Gastroesophageal sphincter (tissue), 4 donors: Measurements from ENCODE around the gene MMEL1. TPM values are rescaled to one million over a fixed set of nuclear protein-coding genes. Genes with fewer than 3 reads are reported as not detected.

Experiments
- ATAC-seq: fragments of 150-250 bp; one replicate; pipeline ENCODE4 v1.9.1; 2016; ENCODE audit warnings: mild to moderate bottlenecking, moderate library complexity
- H3K27ac ChIP-seq, 4 donors: fragments of 200-600 bp; sonication (generic) in 3 of 4; 1 replicate in 3 of 4; 2 replicates in 1 of 4; pipeline ENCODE4 v1.5.1; 2016 to 2019
- H3K27me3 ChIP-seq: fragments of 200-600 bp; sonication (generic); one replicate; pipeline ENCODE4 v1.5.1; 2019
- H3K36me3 ChIP-seq, 2 donors: fragments of 200-600 bp; sonication (generic); one replicate each; pipeline ENCODE4 v1.5.1; 2019; ENCODE audit warnings: control low read depth in 1 of 2
- H3K4me1 ChIP-seq, 3 donors: fragments of 200-600 bp; sonication (generic); 1 replicate in 2 of 3; 2 replicates in 1 of 3; pipeline ENCODE4 v1.5.1; 2016 to 2019; ENCODE audit warnings: control low read depth in 2 of 3
- H3K4me3 ChIP-seq, 2 donors: fragments of 200-600 bp; sonication (generic); one replicate each; pipeline ENCODE4 v1.5.1; 2019; ENCODE audit warnings: mild to moderate bottlenecking in 1 of 2, moderate library complexity in 1 of 2
- H3K9me3 ChIP-seq, 3 donors: fragments of 200-600 bp; sonication (generic); one replicate each; pipeline ENCODE4 v1.5.1; 2017 to 2019; ENCODE audit warnings: control low read depth in 2 of 3
- EP300 ChIP-seq: sonication (generic); formaldehyde crosslinking; IDR thresholded peaks from one replicate; pipeline ENCODE4 v1.6.1; 2017; ENCODE audit warnings: antibody characterized with exemption, mild to moderate bottlenecking
- POLR2A ChIP-seq, 2 donors: fragments of 450-650 bp; IDR thresholded peaks; one replicate each; pipeline ENCODE4 v1.6.1; 2017; ENCODE audit warnings: antibody characterized with exemption in 2 of 2, mild to moderate bottlenecking in 2 of 2, moderate library complexity in 1 of 2
- POLR2AphosphoS5 ChIP-seq: sonication (generic); formaldehyde crosslinking; IDR thresholded peaks from one replicate; pipeline ENCODE4 v1.6.1; 2017; ENCODE audit warnings: antibody characterized with exemption
- WGBS, 2 donors: methylation state at CpG; one replicate each; pipeline ENCODE4 v1.1.5; 2018; ENCODE audit warnings: low coverage in 1 of 2; 5-methylcytosine and 5-hydroxymethylcytosine counted together
- total RNA-seq, 4 donors: library from RNA; depleted of rRNA; stranded (reverse); fragments of >200 nt; gene quantifications; one replicate each; pipeline ENCODE4 v1.1.0, GENCODE V29; 2016
- TF ChIP-seq, protein P1 (sequence below), 4 experiments: fragments of 200-600 bp in 2 of 4; fragments of 450-650 bp in 2 of 4; sonication (generic) in 1 of 4; IDR thresholded peaks; one replicate each; pipeline ENCODE4 v1.5.1; 2017 to 2019; ENCODE audit warnings: antibody characterized with exemption in 4 of 4, mild to moderate bottlenecking in 2 of 4, moderate library complexity in 2 of 4

Gene MMEL1
- total RNA-seq, 4 donors from 2014 or later, result 1.4 to 3.9 (median 2.1) TPM; not detected in 1

DNA sequence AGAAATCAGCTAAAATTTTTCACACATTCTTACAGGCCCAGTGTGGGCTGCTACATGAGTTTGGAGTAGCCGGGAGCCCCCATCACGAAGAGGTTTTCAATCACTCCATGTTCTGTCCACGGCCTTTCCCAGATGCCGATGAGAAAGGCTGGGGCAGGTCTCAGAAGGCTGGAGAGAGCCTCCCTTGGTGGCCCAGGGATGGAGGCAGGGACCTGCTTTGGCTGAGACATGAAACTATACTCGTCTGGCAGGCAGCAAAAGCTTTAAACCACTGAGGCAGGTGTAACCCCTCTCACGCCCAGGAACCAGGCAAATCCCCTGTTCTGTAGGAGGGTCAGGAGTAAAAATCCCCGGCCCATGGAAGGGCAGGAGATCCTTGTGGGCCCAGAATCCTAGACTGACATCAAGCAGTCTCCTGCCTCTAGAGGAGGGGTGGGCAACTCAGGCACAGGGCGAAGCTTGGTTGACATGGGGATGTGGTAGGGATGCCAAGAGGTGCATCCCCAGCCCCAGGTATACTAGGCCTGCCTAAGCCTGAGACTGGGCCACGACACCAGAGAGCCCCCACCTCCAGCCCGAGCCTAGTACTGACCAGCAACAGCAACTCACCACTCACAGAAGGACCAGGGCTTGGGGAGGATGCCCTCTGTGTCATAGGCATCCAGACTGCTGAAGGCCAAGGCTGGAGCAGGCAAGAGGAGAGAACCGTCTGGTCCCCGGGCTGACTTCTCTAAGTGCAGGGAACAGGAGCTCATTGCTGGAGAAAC is 9.1 kb downstream of the MMEL1 start:
- no peaks in the 10 kb centered on the region for H3K9me3 ChIP-seq
- no peak for ATAC-seq
- peaks cover 75% of the 10 kb centered on the region for H3K27me3 ChIP-seq
- no peak overlapping the region for H3K4me3 ChIP-seq
- no peaks in the 10 kb centered on the region for H3K36me3 ChIP-seq
- 80% methylated on average over 1 of the region's 12 CpGs; no CpG with 5 or more reads in 1 of the 2 donors for WGBS, 2 donors
- TF ChIP-seq EP300 (no peak), POLR2A (IDR thresholded peaks at IDR 0.05) (no peak), POLR2AphosphoS5 (no peak)
- TF ChIP-seq, protein P1, sequence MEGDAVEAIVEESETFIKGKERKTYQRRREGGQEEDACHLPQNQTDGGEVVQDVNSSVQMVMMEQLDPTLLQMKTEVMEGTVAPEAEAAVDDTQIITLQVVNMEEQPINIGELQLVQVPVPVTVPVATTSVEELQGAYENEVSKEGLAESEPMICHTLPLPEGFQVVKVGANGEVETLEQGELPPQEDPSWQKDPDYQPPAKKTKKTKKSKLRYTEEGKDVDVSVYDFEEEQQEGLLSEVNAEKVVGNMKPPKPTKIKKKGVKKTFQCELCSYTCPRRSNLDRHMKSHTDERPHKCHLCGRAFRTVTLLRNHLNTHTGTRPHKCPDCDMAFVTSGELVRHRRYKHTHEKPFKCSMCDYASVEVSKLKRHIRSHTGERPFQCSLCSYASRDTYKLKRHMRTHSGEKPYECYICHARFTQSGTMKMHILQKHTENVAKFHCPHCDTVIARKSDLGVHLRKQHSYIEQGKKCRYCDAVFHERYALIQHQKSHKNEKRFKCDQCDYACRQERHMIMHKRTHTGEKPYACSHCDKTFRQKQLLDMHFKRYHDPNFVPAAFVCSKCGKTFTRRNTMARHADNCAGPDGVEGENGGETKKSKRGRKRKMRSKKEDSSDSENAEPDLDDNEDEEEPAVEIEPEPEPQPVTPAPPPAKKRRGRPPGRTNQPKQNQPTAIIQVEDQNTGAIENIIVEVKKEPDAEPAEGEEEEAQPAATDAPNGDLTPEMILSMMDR (IDR thresholded peaks at IDR 0.05), result no peak
- H3K4me1 ChIP-seq, result peaks cover 0 to 10% (median under 1%) of the 10 kb centered on the region in 3 donors
- H3K27ac ChIP-seq, result no peak overlapping the region

DNA sequence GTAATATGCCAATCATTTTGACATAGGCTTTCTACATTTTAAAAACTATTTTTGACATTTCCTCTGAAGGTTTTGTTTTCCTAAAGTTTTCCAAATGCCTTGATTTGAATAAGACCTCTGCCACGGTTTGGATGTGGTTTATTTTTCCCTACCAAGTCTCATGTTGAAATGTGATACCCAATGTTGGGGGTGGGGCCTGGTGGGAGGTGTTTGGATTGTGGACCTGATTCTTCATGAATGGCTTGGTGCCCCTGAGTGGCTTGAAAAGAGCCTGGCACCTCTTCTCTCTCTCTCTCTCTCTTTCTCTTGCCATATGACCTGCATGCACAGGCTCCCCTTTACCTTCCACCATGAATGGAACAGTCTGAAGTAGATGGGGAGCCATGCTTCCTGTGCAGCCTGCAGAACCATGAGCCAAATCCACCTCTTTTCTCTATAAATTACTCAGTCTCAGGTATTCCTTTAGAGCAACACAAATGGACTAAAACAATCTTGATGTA is 14.8 kb downstream of the MMEL1 start:
- no peak overlapping the region for H3K4me3 ChIP-seq
- H3K9me3 ChIP-seq, result peaks cover 0 to 38% (median 0%) of the 10 kb centered on the region in 3 donors
- H3K27me3 ChIP-seq, result peaks cover 53% of the 10 kb centered on the region
- WGBS, 2 donors, result 0 to 9% methylated on average over 1 of the region's 1 CpG
- TF ChIP-seq EP300, result no peak
- TF ChIP-seq POLR2A (IDR thresholded peaks at IDR 0.05), result no peak
- TF ChIP-seq, protein P1 (IDR thresholded peaks at IDR 0.05), result no peak
- TF ChIP-seq POLR2AphosphoS5, result no peak
- ATAC-seq, result no peak
- H3K36me3 ChIP-seq, result no peaks in the 10 kb centered on the region
- H3K27ac ChIP-seq, result no peak overlapping the region
- no peaks in the 10 kb centered on the region for H3K4me1 ChIP-seq

DNA sequence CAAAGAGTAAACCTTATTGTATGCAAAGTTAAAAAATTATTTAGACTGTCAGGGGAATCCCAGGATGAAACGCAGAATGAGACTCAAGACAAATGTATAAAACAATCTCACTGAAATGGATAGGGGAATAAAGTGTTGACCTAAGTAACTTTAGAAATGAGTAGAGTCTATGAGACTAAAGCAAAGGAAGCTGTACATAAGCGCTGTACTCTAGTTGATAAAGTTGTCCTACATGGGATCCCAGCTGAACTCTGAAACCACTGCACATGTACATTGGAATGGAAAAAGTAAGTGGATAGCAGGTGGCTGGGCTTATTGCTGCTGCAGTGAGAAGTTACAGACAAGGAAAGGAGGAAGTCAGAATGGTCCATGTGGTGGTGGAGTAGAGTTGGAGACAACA is 18.7 kb downstream of the MMEL1 start:
- no peak overlapping the region for H3K27ac ChIP-seq
- WGBS, 2 donors, result 74 to 85% methylated on average over 2 of the region's 2 CpGs
- peaks cover 0 to 40% (median 0%) of the 10 kb centered on the region in 3 donors for H3K9me3 ChIP-seq
- no peak for ATAC-seq
- no peaks in the 10 kb centered on the region for H3K36me3 ChIP-seq
- peaks cover 73% of the 10 kb centered on the region for H3K27me3 ChIP-seq
- TF ChIP-seq POLR2A (IDR thresholded peaks at IDR 0.05) (no peak), POLR2AphosphoS5 (no peak), EP300 (no peak)
- TF ChIP-seq, protein P1 (IDR thresholded peaks at IDR 0.05), result no peak
- peaks cover 0 to 12% (median 0%) of the 10 kb centered on the region in 3 donors for H3K4me1 ChIP-seq
- no peak overlapping the region for H3K4me3 ChIP-seq

DNA sequence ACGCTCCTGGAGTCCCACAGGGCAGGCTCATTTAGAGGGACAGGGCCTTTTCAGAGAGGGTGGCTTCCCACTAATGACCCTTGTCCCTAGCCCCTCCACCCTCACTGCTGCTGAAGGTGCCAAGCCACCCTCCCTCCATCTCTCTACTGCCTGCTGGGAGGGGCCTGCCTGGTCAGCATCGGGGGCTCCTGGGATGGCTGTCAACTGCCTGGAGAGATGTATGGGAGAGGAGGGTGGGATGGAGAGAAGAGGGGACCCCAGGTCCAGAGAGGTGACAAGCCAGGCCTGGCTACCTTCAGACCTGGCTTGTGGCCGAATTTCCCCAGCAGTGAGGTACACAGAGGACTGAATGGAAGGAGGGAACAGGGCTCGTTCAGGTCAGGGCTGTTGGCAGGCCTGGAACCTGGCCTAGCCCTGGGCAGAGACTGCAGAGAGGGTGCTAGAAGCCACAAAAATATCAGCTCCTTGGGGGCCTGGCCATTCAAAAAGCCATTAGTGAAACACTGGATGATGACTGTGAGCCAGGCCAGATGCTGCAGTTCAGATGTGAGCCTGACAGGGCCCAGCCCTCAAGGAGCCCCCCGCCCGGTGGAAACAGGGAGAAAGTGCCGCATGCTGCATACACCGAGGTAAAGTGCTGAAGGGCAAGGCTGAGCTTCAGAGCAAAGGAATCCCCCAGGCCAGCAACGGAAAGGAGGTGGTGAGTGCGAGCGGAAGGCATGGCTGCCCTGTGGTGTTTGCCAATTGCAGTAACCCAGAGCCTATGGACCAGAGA is 20.0 kb downstream of the MMEL1 start:
- no peak for ATAC-seq
- 47 to 68% methylated on average over 5 to 7 of the region's 11 CpGs for WGBS, 2 donors
- Histone ChIP-seq H3K36me3 (no peaks in the 10 kb centered on the region), H3K4me1 (peaks cover 0 to 17% (median 0%) of the 10 kb centered on the region in 3 donors), H3K9me3 (peaks cover 0 to 40% (median 0%) of the 10 kb centered on the region in 3 donors), H3K4me3 (no peak overlapping the region), H3K27me3 (peaks cover 64% of the 10 kb centered on the region), H3K27ac (no peak overlapping the region)
- TF ChIP-seq POLR2A (IDR thresholded peaks at IDR 0.05) (no peak), POLR2AphosphoS5 (no peak), EP300 (no peak)
- TF ChIP-seq, protein P1 (IDR thresholded peaks at IDR 0.05), result no peak
